PC-9 (cell line): ENCODE data around the gene NFASC. TPM values are rescaled to one million over a fixed set of nuclear protein-coding genes. Genes with fewer than 3 reads are reported as not detected.

Experiments
- BruUV-seq: library from RNA; stranded (reverse); fragments of 400-500 nt; replicated peaks from 2 replicates; lab custom pipeline; 2021; lab: Mats Ljungman, UMichigan
- CTCF ChIA-PET: fragments of 300-600 bp; sonication (Branson Sonifier 250); formaldehyde crosslinking; loops from one replicate; lab custom pipeline; 2022; ENCODE audit warnings: antibody characterized with exemption; lab: Charles Lee
- POLR2A ChIA-PET: fragments of 300-600 bp; sonication (Branson Sonifier 250); formaldehyde crosslinking; loops from one replicate; lab custom pipeline; 2022; ENCODE audit warnings: antibody characterized with exemption; ENCODE audit not compliant: unreplicated experiment; lab: Charles Lee
- DNase-seq, 2 experiments: peaks; one replicate each; pipeline versions ENCODE4 v3.0.0 to v3.0.0-alpha.2; 2015 to 2022; ENCODE audit warnings: mixed read lengths in 1 of 2
- H2AFZ ChIP-seq: fragments of 200-600 bp; sonication (generic); 2 replicates; pipeline ENCODE4 v1.8.1; 2017; ENCODE audit warnings: antibody characterized with exemption
- H3F3A ChIP-seq: fragments of 200-600 bp; sonication (generic); 2 replicates; pipeline ENCODE4 v1.8.1; 2017; ENCODE audit warnings: antibody characterized with exemption, mild to moderate bottlenecking, low read depth; ENCODE audit not compliant: insufficient read depth
- H3K27ac ChIP-seq: fragments of 200-600 bp; sonication (generic); 2 replicates; pipeline ENCODE4 v1.6.1; 2016; ENCODE audit warnings: mixed run types
- H3K27me3 ChIP-seq: fragments of 200-600 bp; sonication (generic); 2 replicates; pipeline ENCODE4 v1.6.1; 2016; ENCODE audit warnings: low read depth, mixed run types; ENCODE audit not compliant: insufficient read depth
- H3K36me3 ChIP-seq: fragments of 200-600 bp; sonication (generic); 2 replicates; pipeline ENCODE4 v1.6.1; 2016; ENCODE audit warnings: low read depth, mixed run types
- H3K4me1 ChIP-seq: fragments of 200-600 bp; sonication (generic); replicated peaks from 2 replicates; pipeline ENCODE4 v1.6.1; 2016; ENCODE audit warnings: mixed run types; ENCODE audit not compliant: insufficient read depth
- H3K4me2 ChIP-seq: fragments of 200-600 bp; sonication (generic); 2 replicates; pipeline ENCODE4 v1.6.1; 2017; ENCODE audit warnings: mixed run types
- H3K4me3 ChIP-seq: fragments of 200-600 bp; sonication (generic); 2 replicates; pipeline ENCODE4 v1.6.1; 2016; ENCODE audit warnings: mixed run types
- H3K79me2 ChIP-seq: fragments of 200-600 bp; sonication (generic); 2 replicates; pipeline ENCODE4 v1.6.1; 2017; ENCODE audit warnings: low read depth, mixed run types
- H3K9me2 ChIP-seq: fragments of 200-600 bp; sonication (generic); 2 replicates; pipeline ENCODE4 v1.8.1; 2017; ENCODE audit warnings: mild to moderate bottlenecking; ENCODE audit not compliant: insufficient read depth
- H3K9me3 ChIP-seq: fragments of 200-600 bp; sonication (generic); 2 replicates; pipeline ENCODE4 v1.8.1; 2016; ENCODE audit warnings: low read depth; ENCODE audit not compliant: insufficient read depth
- H4K20me1 ChIP-seq: fragments of 200-600 bp; sonication (generic); 2 replicates; pipeline ENCODE4 v1.8.1; 2017; ENCODE audit not compliant: insufficient read depth
- CTCF ChIP-seq: fragments of 200-600 bp; sonication (generic); conservative IDR thresholded peaks from 2 replicates; pipeline ENCODE4 v1.6.1; 2017; ENCODE audit warnings: mixed run types, antibody characterized with exemption, mild to moderate bottlenecking, moderate library complexity
- EZH2 ChIP-seq: fragments of 200-600 bp; sonication (generic); IDR thresholded peaks from 2 replicates; pipeline ENCODE4 v1.8.0; 2017; ENCODE audit warnings: antibody characterized with exemption, low read depth
- intact Hi-C: fragments of 100-400 bp; cut with micrococcal nuclease; formaldehyde crosslinking; loops from one replicate; pipeline ENCODE4 v1.10.0; 2022; ENCODE audit not compliant: unreplicated experiment
- total RNA-seq: library from RNA; stranded (reverse); gene quantifications from 2 replicates; pipeline ENCODE4 v1.2.3, GENCODE V29; 2021

NFASC gene
- total RNA-seq, 1 experiment from 2014 or later = not detected

- ChIA-PET POLR2A (no interaction called here), CTCF (no interaction called here)
- Histone ChIP-seq H3K27ac (no peak overlapping the region), H3K4me1 (no peaks in the 10 kb centered on the region), H3K4me2 (no peak overlapping the region), H3K36me3 (no peaks in the 10 kb centered on the region), H3K9me2 (no peaks in the 10 kb centered on the region), H3K9me3 (no peaks in the 10 kb centered on the region), H3K4me3 (no peak overlapping the region), H2AFZ (no peak overlapping the region), H4K20me1 (no peaks in the 10 kb centered on the region), H3K27me3 (peaks cover 58% of the 10 kb centered on the region), H3K79me2 (no peaks in the 10 kb centered on the region), H3F3A (no peaks in the 10 kb centered on the region)
- no peak for DNase-seq
- intact Hi-C loops = no loop called here
- BruUV-seq = no TSS peak
- TF ChIP-seq EZH2 (no peak), CTCF (no peak)
Measured at GRCh38 chr1:204842369-204842768, 28.3 kb upstream of the NFASC start.

DNA sequence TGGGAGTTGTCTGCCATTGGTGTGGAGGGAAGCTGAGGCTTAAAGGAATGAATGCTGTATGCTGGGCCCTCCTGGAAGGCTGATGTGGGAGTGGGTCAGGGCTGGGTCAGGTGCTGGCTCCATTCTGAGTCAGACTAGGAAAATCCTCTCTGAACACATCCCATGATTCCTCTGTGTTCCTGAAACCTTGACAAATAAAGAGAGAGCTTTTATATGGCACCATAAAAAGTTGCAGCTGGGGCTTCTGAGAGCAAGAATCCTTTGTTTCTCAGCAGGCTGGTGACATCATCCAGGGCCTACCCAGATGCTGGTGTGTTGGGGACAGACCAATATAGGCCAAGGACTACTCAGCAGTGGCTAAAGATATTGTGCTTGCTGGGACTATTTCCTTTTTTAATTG, 27.8 kb upstream of the NFASC start:
- Histone ChIP-seq H3K27me3 (peaks cover 63% of the 10 kb centered on the region), H4K20me1 (no peaks in the 10 kb centered on the region), H3K4me1 (no peaks in the 10 kb centered on the region), H3F3A (no peaks in the 10 kb centered on the region), H3K9me2 (no peaks in the 10 kb centered on the region), H3K36me3 (no peaks in the 10 kb centered on the region), H3K4me2 (no peak overlapping the region), H3K4me3 (no peak overlapping the region), H3K27ac (no peak overlapping the region), H2AFZ (no peak overlapping the region), H3K9me3 (no peaks in the 10 kb centered on the region), H3K79me2 (no peaks in the 10 kb centered on the region)
- intact Hi-C loops = no loop called here
- ChIA-PET POLR2A (no interaction called here), CTCF (no interaction called here)
- TF ChIP-seq CTCF (no peak), EZH2 (no peak)
- BruUV-seq = no TSS peak
- DNase-seq = no peak

- no TSS peak for BruUV-seq
Measured at GRCh38 chr1:204846546-204846945, 24.1 kb upstream of the NFASC start.

More at GRCh38 chr1:204846546-204846945, 24.1 kb upstream of the NFASC start:
- Histone ChIP-seq H3K79me2 (no peaks in the 10 kb centered on the region), H3K4me1 (no peaks in the 10 kb centered on the region), H3K27ac (no peak overlapping the region), H3K36me3 (no peaks in the 10 kb centered on the region), H3K27me3 (peaks cover 80% of the 10 kb centered on the region), H3K4me2 (no peak overlapping the region), H3K9me2 (no peaks in the 10 kb centered on the region), H4K20me1 (no peaks in the 10 kb centered on the region), H2AFZ (no peak overlapping the region), H3K4me3 (no peak overlapping the region), H3K9me3 (no peaks in the 10 kb centered on the region), H3F3A (no peaks in the 10 kb centered on the region)
- POLR2A ChIA-PET = interaction anchor here (0.5 kb wide), 1 partner anchor 1024 kb away, joined by 3 read pairs; no protein-coding TSS in a partner anchor
- intact Hi-C loops = no loop called here
- CTCF ChIA-PET = no interaction called here
- no peak for TF ChIP-seq EZH2
- no peak for TF ChIP-seq CTCF
- DNase-seq = no peak
